C4-2B (cell line): ENCODE results near the gene INPP5F.

Source experiments
- ZFX ChIP-seq: fragments of 450-650 bp; IDR thresholded peaks from 2 replicates; pipeline ENCODE4 v1.6.1; 2017
- TF ChIP-seq, protein P1 (sequence below): fragments of 450-650 bp; conservative IDR thresholded peaks from 2 replicates; pipeline ENCODE4 v1.5.1; 2017; ENCODE audit warnings: mild to moderate bottlenecking

DNA sequence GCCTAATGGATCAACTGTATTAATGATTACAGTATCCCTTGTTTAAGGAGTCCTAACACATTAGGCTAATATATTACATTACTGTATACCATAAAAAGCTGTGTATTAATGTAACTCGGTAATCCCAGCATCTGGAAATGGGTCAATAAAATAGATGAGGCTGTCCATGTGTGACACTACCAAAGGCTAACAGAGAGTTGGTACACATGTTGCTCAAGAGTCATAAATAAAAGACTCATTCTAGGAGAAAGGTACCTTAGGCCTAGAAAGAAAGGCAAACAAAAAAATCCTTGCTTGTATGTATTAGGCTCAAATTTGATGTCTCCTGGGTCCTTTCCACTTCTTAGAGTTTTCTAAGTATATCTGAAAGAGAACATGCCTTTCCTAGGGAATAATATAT lies 132.2 kb downstream of the INPP5F start:
- TF ChIP-seq, protein P1, sequence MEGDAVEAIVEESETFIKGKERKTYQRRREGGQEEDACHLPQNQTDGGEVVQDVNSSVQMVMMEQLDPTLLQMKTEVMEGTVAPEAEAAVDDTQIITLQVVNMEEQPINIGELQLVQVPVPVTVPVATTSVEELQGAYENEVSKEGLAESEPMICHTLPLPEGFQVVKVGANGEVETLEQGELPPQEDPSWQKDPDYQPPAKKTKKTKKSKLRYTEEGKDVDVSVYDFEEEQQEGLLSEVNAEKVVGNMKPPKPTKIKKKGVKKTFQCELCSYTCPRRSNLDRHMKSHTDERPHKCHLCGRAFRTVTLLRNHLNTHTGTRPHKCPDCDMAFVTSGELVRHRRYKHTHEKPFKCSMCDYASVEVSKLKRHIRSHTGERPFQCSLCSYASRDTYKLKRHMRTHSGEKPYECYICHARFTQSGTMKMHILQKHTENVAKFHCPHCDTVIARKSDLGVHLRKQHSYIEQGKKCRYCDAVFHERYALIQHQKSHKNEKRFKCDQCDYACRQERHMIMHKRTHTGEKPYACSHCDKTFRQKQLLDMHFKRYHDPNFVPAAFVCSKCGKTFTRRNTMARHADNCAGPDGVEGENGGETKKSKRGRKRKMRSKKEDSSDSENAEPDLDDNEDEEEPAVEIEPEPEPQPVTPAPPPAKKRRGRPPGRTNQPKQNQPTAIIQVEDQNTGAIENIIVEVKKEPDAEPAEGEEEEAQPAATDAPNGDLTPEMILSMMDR = no peak
- no peak for TF ChIP-seq ZFX
